ENCODE results near the gene CEBPZOS.

DNA sequence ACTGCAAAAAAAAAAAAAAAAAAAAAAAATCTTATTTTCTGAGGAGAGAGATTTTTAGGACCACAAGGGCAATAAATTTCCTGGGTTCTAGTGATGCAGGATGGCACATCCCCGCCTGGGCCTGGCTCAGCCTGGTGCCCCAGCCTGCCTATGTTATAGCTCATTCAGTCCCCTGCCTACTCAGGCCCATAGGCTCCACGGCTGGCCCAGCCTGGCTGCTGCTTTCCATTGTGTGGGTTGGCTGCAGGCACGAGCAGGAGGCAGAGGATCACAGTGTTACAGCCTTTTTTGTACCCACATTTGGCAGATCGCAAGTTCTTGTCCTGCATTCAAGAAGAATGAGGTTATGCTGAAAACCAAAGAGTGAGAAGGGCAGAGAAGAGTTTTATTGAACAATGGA is 5.0 kb upstream of the CEBPZOS start:
- no peak for TF ChIP-seq POLR2A (IDR thresholded peaks at IDR 0.05)
- TF ChIP-seq, protein P1, sequence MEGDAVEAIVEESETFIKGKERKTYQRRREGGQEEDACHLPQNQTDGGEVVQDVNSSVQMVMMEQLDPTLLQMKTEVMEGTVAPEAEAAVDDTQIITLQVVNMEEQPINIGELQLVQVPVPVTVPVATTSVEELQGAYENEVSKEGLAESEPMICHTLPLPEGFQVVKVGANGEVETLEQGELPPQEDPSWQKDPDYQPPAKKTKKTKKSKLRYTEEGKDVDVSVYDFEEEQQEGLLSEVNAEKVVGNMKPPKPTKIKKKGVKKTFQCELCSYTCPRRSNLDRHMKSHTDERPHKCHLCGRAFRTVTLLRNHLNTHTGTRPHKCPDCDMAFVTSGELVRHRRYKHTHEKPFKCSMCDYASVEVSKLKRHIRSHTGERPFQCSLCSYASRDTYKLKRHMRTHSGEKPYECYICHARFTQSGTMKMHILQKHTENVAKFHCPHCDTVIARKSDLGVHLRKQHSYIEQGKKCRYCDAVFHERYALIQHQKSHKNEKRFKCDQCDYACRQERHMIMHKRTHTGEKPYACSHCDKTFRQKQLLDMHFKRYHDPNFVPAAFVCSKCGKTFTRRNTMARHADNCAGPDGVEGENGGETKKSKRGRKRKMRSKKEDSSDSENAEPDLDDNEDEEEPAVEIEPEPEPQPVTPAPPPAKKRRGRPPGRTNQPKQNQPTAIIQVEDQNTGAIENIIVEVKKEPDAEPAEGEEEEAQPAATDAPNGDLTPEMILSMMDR (IDR thresholded peaks at IDR 0.05): no peak

All from testis (tissue), 2 donors.